A172 (cell line): ENCODE data around the gene OLA1. TPM values are rescaled to one million over a fixed set of nuclear protein-coding genes. Genes with fewer than 3 reads are reported as not detected.
A peak's percentile ranks its signal among the peaks of the same experiment; 100 is the strongest.

ENCODE experiments used
- DNase-seq: peaks from one replicate; pipeline ENCODE4 v3.0.0-alpha.2; 2015; ENCODE audit warnings: low spot score
- total RNA-seq: library from RNA; depleted of rRNA; stranded (reverse); fragments of >200 nt; shearing (Covaris generic); gene quantifications from 2 replicates; pipeline ENCODE4 v1.2.3, GENCODE V29; 2014

Gene OLA1
- total RNA-seq, 1 experiment from 2014 or later = 294 TPM

GRCh38 chr2:174121175-174121574 is 127.2 kb downstream of the OLA1 start:
- no peak for DNase-seq

GRCh38 chr2:174120346-174120745 is 128.0 kb downstream of the OLA1 start:
- peak; percentile 26 for DNase-seq

GRCh38 chr2:174117951-174118930 is 130.1 kb downstream of the OLA1 start:
- DNase-seq = peak; percentile 83

- no peak for DNase-seq
These were observed 136.3 kb downstream of the OLA1 start for GRCh38 chr2:174112073-174112472.

GRCh38 chr2:174108579-174108978 is 139.8 kb downstream of the OLA1 start:
- DNase-seq = no peak

GRCh38 chr2:174106736-174107135 is 141.6 kb downstream of the OLA1 start:
- no peak for DNase-seq

GRCh38 chr2:174094542-174094941 is 153.8 kb downstream of the OLA1 start:
- DNase-seq = no peak

GRCh38 chr2:174090476-174090875 is 157.9 kb downstream of the OLA1 start:
- no peak for DNase-seq

GRCh38 chr2:174088706-174089460 is 159.4 kb downstream of the OLA1 start:
- no peak for DNase-seq

- DNase-seq = no peak
These were observed 161.6 kb downstream of the OLA1 start for GRCh38 chr2:174086708-174087107.

GRCh38 chr2:174085781-174086180 is 162.6 kb downstream of the OLA1 start:
- no peak for DNase-seq

GRCh38 chr2:174083843-174084458 is 164.4 kb downstream of the OLA1 start:
- no peak for DNase-seq

- DNase-seq = no peak
These were observed 167.6 kb downstream of the OLA1 start for GRCh38 chr2:174080672-174081121.

- DNase-seq = no peak
These were observed 170.1 kb downstream of the OLA1 start for GRCh38 chr2:174078275-174078674.

- no peak for DNase-seq
These were observed 171.4 kb downstream of the OLA1 start for GRCh38 chr2:174076975-174077374.

- no peak for DNase-seq
These were observed 172.3 kb downstream of the OLA1 start for GRCh38 chr2:174076040-174076439.

GRCh38 chr2:174074831-174075230 is 173.5 kb downstream of the OLA1 start:
- DNase-seq = no peak

- DNase-seq = no peak
These were observed 175.5 kb downstream of the OLA1 start for GRCh38 chr2:174072857-174073256.

GRCh38 chr2:174072069-174072468 is 176.3 kb downstream of the OLA1 start:
- DNase-seq = no peak

GRCh38 chr2:174071321-174071720 is 177.0 kb downstream of the OLA1 start:
- no peak for DNase-seq

- DNase-seq = no peak
These were observed 178.1 kb downstream of the OLA1 start for GRCh38 chr2:174070281-174070680.

GRCh38 chr2:174067815-174068214 is 180.5 kb downstream of the OLA1 start:
- DNase-seq = no peak
